Mesendoderm (in vitro differentiated cells): ENCODE measurements around the gene ENAH.
A peak's percentile ranks its signal among the peaks of the same experiment; 100 is the strongest.

Experiments
- DNase-seq: peaks from one replicate; pipeline ENCODE4 v3.0.0; 2013
- H2AK5ac ChIP-seq: 2 replicates; pipeline ENCODE4 v1.6.1; 2013; ENCODE audit warnings: low read length, inconsistent platforms
- H2BK120ac ChIP-seq: 2 replicates; pipeline ENCODE4 v1.6.1; 2013; ENCODE audit warnings: low read depth, mild to moderate bottlenecking, low read length, moderate library complexity, mixed read lengths
- H2BK15ac ChIP-seq: replicated peaks from 2 replicates; pipeline ENCODE4 v1.6.1; 2013; ENCODE audit warnings: low read depth, mild to moderate bottlenecking, moderate library complexity
- H2BK5ac ChIP-seq: 2 replicates; pipeline ENCODE4 v1.6.1; 2013; ENCODE audit warnings: low read length, inconsistent platforms
- H3K18ac ChIP-seq: 2 replicates; pipeline ENCODE4 v1.6.1; 2013; ENCODE audit warnings: mild to moderate bottlenecking, low read length, mixed read lengths
- H3K23ac ChIP-seq: one replicate; pipeline ENCODE4 v1.6.1; 2013; ENCODE audit warnings: low read length
- H3K27ac ChIP-seq: 2 replicates; pipeline ENCODE4 v1.5.1; 2013; ENCODE audit warnings: low read depth, mild to moderate bottlenecking, inconsistent platforms, low read length, moderate library complexity
- H3K27me3 ChIP-seq: 2 replicates; pipeline ENCODE4 v1.6.1; 2013; ENCODE audit warnings: low read length, control low read depth, mild to moderate bottlenecking, inconsistent platforms; ENCODE audit not compliant: insufficient read depth, poor library complexity
- H3K36me3 ChIP-seq: 2 replicates; pipeline ENCODE4 v1.6.1; 2013; ENCODE audit warnings: low read length, inconsistent platforms; ENCODE audit not compliant: control insufficient read depth, insufficient read depth
- H3K4ac ChIP-seq: one replicate; pipeline ENCODE4 v1.6.1; 2013; ENCODE audit warnings: low read depth, mild to moderate bottlenecking, low read length, moderate library complexity
- H3K4me1 ChIP-seq: 2 replicates; pipeline ENCODE4 v1.6.1; 2013; ENCODE audit warnings: low read depth, low read length, inconsistent platforms; ENCODE audit not compliant: control insufficient read depth
- H3K4me2 ChIP-seq: 2 replicates; pipeline ENCODE4 v1.6.1; 2013; ENCODE audit warnings: low read length
- H3K4me3 ChIP-seq: 2 replicates; pipeline ENCODE4 v1.5.1; 2013; ENCODE audit warnings: mild to moderate bottlenecking, low read length
- H3K56ac ChIP-seq: one replicate; pipeline ENCODE4 v1.6.1; 2013; ENCODE audit warnings: low read length
- H3K79me1 ChIP-seq: 2 replicates; pipeline ENCODE4 v1.6.1; 2013; ENCODE audit warnings: low read length, inconsistent platforms
- H3K79me2 ChIP-seq: 2 replicates; pipeline ENCODE4 v1.6.1; 2013; ENCODE audit warnings: mild to moderate bottlenecking, low read length; ENCODE audit not compliant: control insufficient read depth, insufficient read depth
- H3K9ac ChIP-seq: 2 replicates; pipeline ENCODE4 v1.6.1; 2013; ENCODE audit warnings: low read length, inconsistent platforms
- H4K5ac ChIP-seq: one replicate; pipeline ENCODE4 v1.6.1; 2013; ENCODE audit warnings: low read length
- H4K8ac ChIP-seq: one replicate; pipeline ENCODE4 v1.6.1; 2013; ENCODE audit warnings: low read depth, mild to moderate bottlenecking, control low read depth, low read length, moderate library complexity
- WGBS: extraction: QIAGEN DNeasy Blood & Tissue Kit; methylation state at CpG from one replicate; pipeline ENCODE4 v1.1.7; 2013; ENCODE audit warnings: low lambda C conversion rate, missing lambda C conversion rate; ENCODE audit not compliant: insufficient coverage; ENCODE audit errors: extremely low coverage; 5-methylcytosine and 5-hydroxymethylcytosine counted together

ENAH gene

GRCh38 chr1:225651376-225651871 lies 1.5 kb downstream of the ENAH start:
- WGBS = no CpG with 5 or more reads among the region's 8 CpGs

GRCh38 chr1:225650179-225650578 lies 2.7 kb downstream of the ENAH start:
- Histone ChIP-seq H3K36me3 (no peaks in the 10 kb centered on the region), H3K4me1 (peaks cover 3% of the 10 kb centered on the region), H2AK5ac (no peak overlapping the region), H3K4ac (no peak overlapping the region), H3K18ac (no peak overlapping the region), H3K9ac (peak overlapping the region; percentile 30), H3K79me1 (no peaks in the 10 kb centered on the region), H3K4me3 (no peak overlapping the region), H2BK120ac (no peak overlapping the region), H3K27me3 (no peaks in the 10 kb centered on the region), H4K5ac (no peak overlapping the region), H4K8ac (no peak overlapping the region), H3K56ac (no peak overlapping the region), H2BK5ac (no peak overlapping the region), H3K4me2 (peak overlapping the region; percentile 25), H3K79me2 (peaks cover 57% of the 10 kb centered on the region), H2BK15ac (no peak overlapping the region), H3K27ac (no peak overlapping the region), H3K23ac (no peak overlapping the region)
- no peak for DNase-seq
- WGBS = no CpG with 5 or more reads among the region's 5 CpGs

More at GRCh38 chr1:225651376-225651871, 1.5 kb downstream of the ENAH start:
- Histone ChIP-seq H4K5ac (no peak overlapping the region), H2BK5ac (no peak overlapping the region), H3K23ac (no peak overlapping the region), H3K27me3 (no peaks in the 10 kb centered on the region), H3K27ac (peak overlapping the region; percentile 64), H3K9ac (peak overlapping the region; percentile 85), H3K4me2 (peak overlapping the region; percentile 99), H2AK5ac (no peak overlapping the region), H3K4me3 (peak overlapping the region; percentile 98), H3K4me1 (peaks cover 3% of the 10 kb centered on the region), H2BK15ac (no peak overlapping the region), H3K36me3 (no peaks in the 10 kb centered on the region), H4K8ac (no peak overlapping the region), H3K79me1 (no peaks in the 10 kb centered on the region), H3K79me2 (peaks cover 48% of the 10 kb centered on the region), H2BK120ac (no peak overlapping the region), H3K4ac (no peak overlapping the region), H3K18ac (no peak overlapping the region), H3K56ac (peak overlapping the region; percentile 92)
- peak; percentile 63 for DNase-seq

DNA sequence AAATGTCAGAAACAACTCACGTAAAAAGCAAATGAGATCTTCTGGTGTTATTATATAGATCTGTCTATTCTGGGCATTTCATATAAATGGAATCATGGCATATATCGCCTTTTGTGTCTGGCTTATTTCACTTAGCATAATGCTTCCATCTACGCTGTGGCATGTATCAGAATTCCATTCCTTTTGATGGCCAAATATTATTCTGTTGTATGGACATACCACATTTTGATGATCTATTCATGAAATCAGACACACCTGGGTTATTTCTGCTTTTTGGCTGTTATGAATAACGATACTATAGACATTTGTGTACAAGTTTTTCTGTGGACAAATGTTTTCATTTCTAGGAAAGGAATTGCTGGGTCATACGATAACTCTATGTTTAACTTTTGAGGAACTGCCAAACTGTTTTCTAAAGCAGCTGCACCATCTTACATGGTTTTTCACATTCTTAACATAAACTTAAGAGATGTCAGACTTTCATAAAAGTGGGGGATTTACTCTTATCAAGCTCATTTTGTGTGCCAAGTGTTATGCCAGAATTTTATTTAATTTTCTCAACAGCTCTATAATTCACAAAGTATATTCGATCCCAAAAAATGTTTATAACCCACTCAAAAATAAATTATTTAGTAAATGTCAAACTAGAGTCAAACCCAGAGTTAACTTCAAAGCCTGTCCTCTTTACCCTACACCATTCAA lies 7.6 kb downstream of the ENAH start:
- H3K4me2 ChIP-seq = no peak overlapping the region
- no peak for DNase-seq
- H3K79me2 ChIP-seq = peaks cover 76% of the 10 kb centered on the region
- H3K27me3 ChIP-seq = no peaks in the 10 kb centered on the region
- no peak overlapping the region for H3K23ac ChIP-seq
- H3K79me1 ChIP-seq = peaks cover 2% of the 10 kb centered on the region
- H4K8ac ChIP-seq = no peak overlapping the region
- H2BK15ac ChIP-seq = no peak overlapping the region
- H3K4me3 ChIP-seq = no peak overlapping the region
- no peak overlapping the region for H3K18ac ChIP-seq
- no peak overlapping the region for H3K9ac ChIP-seq
- H3K36me3 ChIP-seq = no peaks in the 10 kb centered on the region
- no peaks in the 10 kb centered on the region for H3K4me1 ChIP-seq
- H3K27ac ChIP-seq = no peak overlapping the region
- H4K5ac ChIP-seq = no peak overlapping the region
- no CpG with 5 or more reads among the region's 6 CpGs for WGBS
- no peak overlapping the region for H2AK5ac ChIP-seq
- H3K4ac ChIP-seq = no peak overlapping the region
- H2BK120ac ChIP-seq = no peak overlapping the region
- no peak overlapping the region for H2BK5ac ChIP-seq
- H3K56ac ChIP-seq = no peak overlapping the region

GRCh38 chr1:225644666-225645065 lies 8.3 kb downstream of the ENAH start:
- no peaks in the 10 kb centered on the region for H3K4me1 ChIP-seq
- H3K4me3 ChIP-seq = no peak overlapping the region
- no peak overlapping the region for H3K56ac ChIP-seq
- H3K9ac ChIP-seq = no peak overlapping the region
- no peak overlapping the region for H2AK5ac ChIP-seq
- peaks cover 71% of the 10 kb centered on the region for H3K79me2 ChIP-seq
- H3K4me2 ChIP-seq = no peak overlapping the region
- no peak overlapping the region for H4K8ac ChIP-seq
- H3K36me3 ChIP-seq = no peaks in the 10 kb centered on the region
- no CpG with 5 or more reads among the region's 1 CpG for WGBS
- H4K5ac ChIP-seq = no peak overlapping the region
- no peak overlapping the region for H3K18ac ChIP-seq
- H3K27ac ChIP-seq = no peak overlapping the region
- no peak overlapping the region for H2BK5ac ChIP-seq
- H2BK15ac ChIP-seq = no peak overlapping the region
- H3K23ac ChIP-seq = no peak overlapping the region
- H3K27me3 ChIP-seq = no peaks in the 10 kb centered on the region
- H2BK120ac ChIP-seq = no peak overlapping the region
- no peak overlapping the region for H3K4ac ChIP-seq
- peaks cover 2% of the 10 kb centered on the region for H3K79me1 ChIP-seq
- DNase-seq = no peak

DNA sequence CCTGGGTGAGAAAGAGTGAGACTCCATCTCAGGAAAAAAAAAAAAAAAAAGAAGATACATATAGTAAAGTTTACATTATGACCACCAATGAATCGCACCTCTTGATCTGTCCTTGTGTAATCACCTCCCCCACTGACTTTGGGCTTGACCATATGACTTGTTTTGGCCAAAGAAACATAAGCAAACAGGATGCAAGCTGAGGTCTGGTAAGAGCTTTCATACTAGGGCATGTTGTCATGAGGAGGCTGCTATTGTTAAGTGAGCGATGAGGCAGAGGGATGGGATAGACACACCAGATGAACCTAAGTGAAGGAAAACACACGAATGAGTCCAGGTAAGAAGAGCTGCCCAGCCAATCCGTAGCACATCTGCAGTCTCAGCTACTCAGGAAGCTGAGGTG lies 10.7 kb downstream of the ENAH start:
- no CpG with 5 or more reads among the region's 4 CpGs for WGBS
- H3K56ac ChIP-seq = no peak overlapping the region
- H3K4me2 ChIP-seq = no peak overlapping the region
- H4K5ac ChIP-seq = no peak overlapping the region
- no peak overlapping the region for H2AK5ac ChIP-seq
- H4K8ac ChIP-seq = no peak overlapping the region
- H3K27me3 ChIP-seq = no peaks in the 10 kb centered on the region
- peak; percentile 31 for DNase-seq
- H3K18ac ChIP-seq = no peak overlapping the region
- H3K4me1 ChIP-seq = no peaks in the 10 kb centered on the region
- no peak overlapping the region for H2BK15ac ChIP-seq
- no peak overlapping the region for H3K23ac ChIP-seq
- H3K79me1 ChIP-seq = peaks cover 2% of the 10 kb centered on the region
- no peak overlapping the region for H3K4me3 ChIP-seq
- no peak overlapping the region for H2BK5ac ChIP-seq
- no peak overlapping the region for H2BK120ac ChIP-seq
- no peak overlapping the region for H3K9ac ChIP-seq
- no peaks in the 10 kb centered on the region for H3K36me3 ChIP-seq
- H3K79me2 ChIP-seq = peaks cover 74% of the 10 kb centered on the region
- no peak overlapping the region for H3K4ac ChIP-seq
- peak overlapping the region; percentile 9 for H3K27ac ChIP-seq

DNA sequence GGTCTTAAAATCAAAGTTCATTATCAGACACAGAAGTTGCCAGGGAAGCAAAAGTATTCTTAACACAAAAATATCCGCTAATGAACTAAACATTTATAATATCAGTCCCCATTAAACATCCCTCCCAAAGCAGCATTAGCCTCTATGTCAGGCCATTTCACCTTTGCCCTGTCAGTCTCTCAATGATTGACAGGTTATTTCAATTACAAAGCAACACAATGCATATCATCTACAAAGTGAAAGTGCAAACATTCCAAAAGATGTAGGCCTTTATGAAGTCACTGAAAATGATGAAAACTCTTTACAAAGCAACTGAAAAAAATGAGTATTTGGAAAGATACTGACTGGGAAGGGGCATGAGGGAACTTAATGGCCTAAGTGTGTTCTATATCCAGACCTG lies 14.1 kb downstream of the ENAH start:
- no peak overlapping the region for H3K9ac ChIP-seq
- H3K4me3 ChIP-seq = no peak overlapping the region
- H4K5ac ChIP-seq = no peak overlapping the region
- DNase-seq = no peak
- no CpG with 5 or more reads among the region's 1 CpG for WGBS
- H3K18ac ChIP-seq = no peak overlapping the region
- H3K79me1 ChIP-seq = peaks cover 7% of the 10 kb centered on the region
- H3K36me3 ChIP-seq = no peaks in the 10 kb centered on the region
- H3K23ac ChIP-seq = no peak overlapping the region
- H2AK5ac ChIP-seq = no peak overlapping the region
- H4K8ac ChIP-seq = no peak overlapping the region
- no peak overlapping the region for H3K27ac ChIP-seq
- H3K4me1 ChIP-seq = no peaks in the 10 kb centered on the region
- H2BK5ac ChIP-seq = no peak overlapping the region
- H3K27me3 ChIP-seq = no peaks in the 10 kb centered on the region
- no peak overlapping the region for H3K4ac ChIP-seq
- no peak overlapping the region for H2BK15ac ChIP-seq
- no peak overlapping the region for H2BK120ac ChIP-seq
- H3K79me2 ChIP-seq = peaks cover 73% of the 10 kb centered on the region
- H3K56ac ChIP-seq = no peak overlapping the region
- H3K4me2 ChIP-seq = no peak overlapping the region
